Effector memory CD4-positive, alpha-beta T cell (primary cell): ENCODE results near the gene EGR1.

Experiments used
- DNase-seq, 3 donors: peaks; one replicate each; pipeline ENCODE4 v3.0.0-alpha.2; 2020
- H3K27ac ChIP-seq: 2 replicates; pipeline ENCODE4 v1.7.0; 2013; ENCODE audit warnings: mild to moderate bottlenecking, low read length, moderate library complexity; ENCODE audit not compliant: insufficient read depth, poor library complexity, severe bottlenecking
- H3K27me3 ChIP-seq: replicated peaks from 2 replicates; pipeline ENCODE4 v1.7.0; 2013; ENCODE audit warnings: mild to moderate bottlenecking, low read length; ENCODE audit not compliant: insufficient read depth, control insufficient read depth, poor library complexity, severe bottlenecking
- H3K36me3 ChIP-seq: 2 replicates; pipeline ENCODE4 v1.7.0; 2013; ENCODE audit warnings: mild to moderate bottlenecking, low read length, moderate library complexity; ENCODE audit not compliant: control insufficient read depth, insufficient read depth
- H3K4me1 ChIP-seq: 2 replicates; pipeline ENCODE4 v1.7.0; 2013; ENCODE audit warnings: low read length, mild to moderate bottlenecking; ENCODE audit not compliant: control insufficient read depth, insufficient read depth, poor library complexity, severe bottlenecking
- H3K4me3 ChIP-seq: 2 replicates; pipeline ENCODE4 v1.7.0; 2013; ENCODE audit warnings: low read length, low read depth, mild to moderate bottlenecking; ENCODE audit not compliant: insufficient read depth, poor library complexity, severe bottlenecking
- H3K9me3 ChIP-seq: 2 replicates; pipeline ENCODE4 v1.7.0; 2013; ENCODE audit warnings: mild to moderate bottlenecking, low read length, moderate library complexity; ENCODE audit not compliant: control insufficient read depth

Gene EGR1

GRCh38 chr5:138453590-138453989, 11.7 kb upstream of the EGR1 start:
- Histone ChIP-seq H3K27ac (no peak overlapping the region), H3K4me3 (no peak overlapping the region), H3K27me3 (no peaks in the 10 kb centered on the region), H3K36me3 (no peaks in the 10 kb centered on the region), H3K9me3 (no peaks in the 10 kb centered on the region), H3K4me1 (peaks cover 11% of the 10 kb centered on the region)
- no peak for DNase-seq

DNA sequence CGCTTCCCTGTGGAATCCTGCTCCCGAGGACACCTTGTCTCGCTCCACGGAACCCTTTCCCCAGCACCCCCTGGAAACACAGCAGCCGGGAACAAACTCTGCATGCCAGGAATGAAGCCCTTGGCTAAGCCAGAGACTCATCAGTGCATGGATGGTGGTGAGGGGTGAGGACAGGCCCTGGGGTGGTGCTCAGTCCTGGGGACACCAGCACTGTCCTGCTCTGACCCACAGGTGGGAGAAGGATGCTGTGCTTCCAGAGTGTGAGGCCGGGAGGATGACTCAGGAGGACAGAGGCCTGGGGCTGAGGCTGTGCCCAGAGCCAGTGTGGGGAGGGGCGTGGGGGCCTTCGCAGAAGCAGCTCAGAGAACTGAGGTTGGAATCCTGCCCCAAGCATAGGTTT, 11.2 kb upstream of the EGR1 start:
- Histone ChIP-seq H3K27me3 (no peaks in the 10 kb centered on the region), H3K4me3 (no peak overlapping the region), H3K4me1 (peaks cover 17% of the 10 kb centered on the region), H3K27ac (no peak overlapping the region), H3K36me3 (no peaks in the 10 kb centered on the region), H3K9me3 (no peaks in the 10 kb centered on the region)
- no peak for DNase-seq

DNA sequence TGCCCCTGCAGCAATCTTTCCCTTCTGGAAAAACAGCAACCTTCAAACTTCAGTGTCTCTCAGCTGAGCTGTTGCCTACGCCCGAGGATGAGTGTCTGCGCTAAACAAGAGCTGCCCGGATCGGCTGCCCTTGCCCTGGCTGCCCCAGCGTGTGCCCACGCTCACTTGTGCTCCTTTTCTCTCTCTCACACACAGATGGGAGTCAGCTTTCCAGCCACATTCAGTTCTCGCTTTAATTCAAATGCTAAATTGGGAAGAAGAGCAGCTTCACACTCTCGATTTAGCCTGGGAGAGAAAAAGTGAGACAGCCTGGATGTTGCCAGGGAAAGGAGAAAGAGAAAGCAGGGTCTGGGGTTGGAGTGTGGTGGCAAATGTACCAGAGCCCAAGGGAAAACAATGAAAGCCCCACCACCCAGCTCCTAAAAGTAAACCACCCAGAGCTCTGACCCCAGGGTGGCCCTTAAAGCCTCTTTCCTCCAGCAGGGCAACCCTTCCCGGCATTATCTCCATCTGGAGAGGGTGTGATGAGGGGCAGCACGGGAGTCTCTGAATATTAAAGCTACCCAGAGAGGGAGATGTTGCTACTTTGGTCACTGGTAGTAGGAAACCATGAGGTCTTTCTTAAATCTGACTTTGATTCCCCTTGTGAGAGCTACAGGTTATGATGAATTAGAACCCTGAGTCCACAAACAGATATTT, 9.9 kb upstream of the EGR1 start:
- Histone ChIP-seq H3K27ac (no peak overlapping the region), H3K9me3 (no peaks in the 10 kb centered on the region), H3K4me1 (peaks cover 22% of the 10 kb centered on the region), H3K36me3 (no peaks in the 10 kb centered on the region), H3K4me3 (no peak overlapping the region), H3K27me3 (no peaks in the 10 kb centered on the region)
- no peak for DNase-seq

GRCh38 chr5:138457531-138458275, 7.6 kb upstream of the EGR1 start:
- no peak overlapping the region for H3K4me3 ChIP-seq
- H3K9me3 ChIP-seq: no peaks in the 10 kb centered on the region
- DNase-seq: no peak
- H3K27ac ChIP-seq: no peak overlapping the region
- no peaks in the 10 kb centered on the region for H3K27me3 ChIP-seq
- no peaks in the 10 kb centered on the region for H3K36me3 ChIP-seq
- peaks cover 22% of the 10 kb centered on the region for H3K4me1 ChIP-seq

DNA sequence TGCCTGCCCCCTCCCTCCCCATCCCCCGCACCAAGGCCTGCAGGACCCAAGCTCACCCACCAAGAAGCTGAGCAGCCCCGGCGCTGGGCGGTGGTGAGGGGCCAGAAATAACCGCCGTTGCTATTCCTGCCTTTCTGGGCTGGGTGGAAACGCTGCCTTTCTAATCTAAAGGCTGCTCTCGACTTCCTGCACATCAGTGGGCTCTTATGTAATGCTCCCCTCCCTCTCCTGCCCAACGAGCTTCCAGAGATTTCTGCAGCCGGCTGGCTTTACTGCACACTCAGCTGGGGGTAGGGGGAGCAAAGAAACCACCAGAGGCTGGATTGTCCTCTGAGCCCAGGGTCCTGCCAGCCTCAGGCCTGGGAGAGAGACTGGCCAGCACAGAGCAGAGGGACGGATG, 6.9 kb upstream of the EGR1 start:
- H3K4me1 ChIP-seq: peaks cover 24% of the 10 kb centered on the region
- DNase-seq: no peak
- H3K36me3 ChIP-seq: no peaks in the 10 kb centered on the region
- H3K4me3 ChIP-seq: no peak overlapping the region
- no peaks in the 10 kb centered on the region for H3K27me3 ChIP-seq
- no peaks in the 10 kb centered on the region for H3K9me3 ChIP-seq
- peak overlapping the region; percentile 10 for H3K27ac ChIP-seq

GRCh38 chr5:138458856-138459255, 6.4 kb upstream of the EGR1 start:
- no peak for DNase-seq
- Histone ChIP-seq H3K9me3 (no peaks in the 10 kb centered on the region), H3K27ac (peak overlapping the region; percentile 10), H3K4me1 (peaks cover 28% of the 10 kb centered on the region), H3K36me3 (no peaks in the 10 kb centered on the region), H3K27me3 (no peaks in the 10 kb centered on the region), H3K4me3 (no peak overlapping the region)

GRCh38 chr5:138459311-138459933, 5.9 kb upstream of the EGR1 start:
- Histone ChIP-seq H3K4me3 (no peak overlapping the region), H3K9me3 (no peaks in the 10 kb centered on the region), H3K4me1 (peaks cover 29% of the 10 kb centered on the region), H3K27me3 (no peaks in the 10 kb centered on the region), H3K27ac (peak overlapping the region; percentile 10), H3K36me3 (no peaks in the 10 kb centered on the region)
- DNase-seq: peak; percentile 70 to 75 (median 74)

DNA sequence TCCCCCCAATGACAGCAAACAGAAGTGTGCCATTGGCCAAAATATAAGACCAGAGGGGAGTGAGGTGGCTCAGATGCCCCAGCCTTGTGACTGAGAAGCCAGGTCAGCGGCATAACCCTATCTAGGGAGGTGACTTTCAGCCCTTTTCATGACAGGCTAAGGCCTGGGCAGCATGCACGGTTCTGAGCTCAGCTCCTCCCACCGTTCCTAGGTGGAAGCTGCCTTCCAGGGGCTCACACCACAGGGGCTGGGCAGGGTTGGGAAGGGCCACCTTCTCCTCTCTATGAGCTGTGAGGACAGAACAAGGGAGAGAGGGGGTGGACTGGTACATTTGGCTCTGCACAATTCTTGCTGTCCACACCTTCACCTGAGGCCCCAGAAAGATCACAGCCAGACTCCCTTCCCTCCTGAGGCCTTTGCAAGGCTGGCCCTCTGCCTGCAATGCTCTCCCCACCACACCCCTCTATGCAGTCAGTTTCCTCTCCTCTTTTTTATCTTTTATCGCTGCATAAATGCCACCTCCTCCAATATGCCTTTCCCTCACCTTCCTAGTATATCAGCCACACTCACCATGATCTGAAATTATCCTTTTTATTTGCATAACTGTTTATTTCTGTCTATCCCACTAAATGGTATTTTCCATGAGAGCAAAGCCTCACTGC, 5.1 kb upstream of the EGR1 start:
- no peak overlapping the region for H3K4me3 ChIP-seq
- no peak overlapping the region for H3K27ac ChIP-seq

GRCh38 chr5:138461343-138462125, 3.7 kb upstream of the EGR1 start:
- no peaks in the 10 kb centered on the region for H3K9me3 ChIP-seq
- no peak for DNase-seq
- H3K4me1 ChIP-seq: peaks cover 34% of the 10 kb centered on the region
- no peaks in the 10 kb centered on the region for H3K36me3 ChIP-seq
- H3K27ac ChIP-seq: no peak overlapping the region
- H3K27me3 ChIP-seq: no peaks in the 10 kb centered on the region
- no peak overlapping the region for H3K4me3 ChIP-seq

More for the DNA sequence above, 5.1 kb upstream of the EGR1 start:
- no peaks in the 10 kb centered on the region for H3K27me3 ChIP-seq
- no peak for DNase-seq
- H3K9me3 ChIP-seq: no peaks in the 10 kb centered on the region
- peaks cover 29% of the 10 kb centered on the region for H3K4me1 ChIP-seq
- no peaks in the 10 kb centered on the region for H3K36me3 ChIP-seq
